IMR-90 (cell line): Measurements from ENCODE around the gene E2F8. TPM values are rescaled to one million over a fixed set of nuclear protein-coding genes. Genes with fewer than 3 reads are reported as not detected.

Source experiments
- ATAC-seq: fragments of 200-7000 bp; cut with Tn5 transposase; 2 replicates; pipeline ENCODE4 v1.9.1; 2020; ENCODE audit warnings: low read depth, mild to moderate bottlenecking, moderate library complexity
- BruUV-seq: library from RNA; stranded (reverse); fragments of 400-500 nt; replicated peaks from 2 replicates; lab custom pipeline; 2021; lab: Mats Ljungman, UMichigan
- CTCF ChIA-PET: fragments of 300-600 bp; formaldehyde crosslinking; extraction: SDS; loops from one replicate; lab custom pipeline; 2021; ENCODE audit warnings: antibody characterized with exemption; lab: Yijun Ruan, JAX
- POLR2A ChIA-PET: fragments of 300-600 bp; sonication (Branson Sonifier 250); formaldehyde crosslinking; loops from one replicate; lab custom pipeline; 2022; ENCODE audit warnings: antibody characterized with exemption; ENCODE audit not compliant: unreplicated experiment; lab: Charles Lee
- DNase-seq: peaks from one replicate; pipeline ENCODE4 v3.0.0; 2013
- H2AFZ ChIP-seq: replicated peaks from 2 replicates; pipeline ENCODE3; 2013; ENCODE audit warnings: low read length, mild to moderate bottlenecking; ENCODE audit not compliant: poor library complexity
- H2AK5ac ChIP-seq: 2 replicates; pipeline ENCODE4 v1.6.1; 2013; ENCODE audit warnings: low read depth, low read length, inconsistent platforms
- H2AK9ac ChIP-seq: replicated peaks from 2 replicates; pipeline ENCODE3; 2013; ENCODE audit warnings: mild to moderate bottlenecking, low read depth, low read length, moderate library complexity; ENCODE audit not compliant: poor library complexity
- H2BK120ac ChIP-seq: 2 replicates; pipeline ENCODE4 v1.6.1; 2013; ENCODE audit warnings: low read depth, low read length, inconsistent platforms
- H2BK15ac ChIP-seq: 3 replicates; pipeline ENCODE4 v1.6.1; 2013; ENCODE audit warnings: low read depth, low read length, inconsistent platforms
- H2BK20ac ChIP-seq: 2 replicates; pipeline ENCODE4 v1.6.1; 2013; ENCODE audit warnings: low read depth, mild to moderate bottlenecking, inconsistent platforms, low read length, moderate library complexity
- H2BK5ac ChIP-seq: 2 replicates; pipeline ENCODE4 v1.6.1; 2013; ENCODE audit warnings: mild to moderate bottlenecking, low read depth, low read length, inconsistent platforms; ENCODE audit not compliant: poor library complexity, severe bottlenecking
- H3K14ac ChIP-seq: replicated peaks from 2 replicates; pipeline ENCODE4 v1.6.1; 2013; ENCODE audit warnings: low read depth, low read length, inconsistent platforms
- H3K18ac ChIP-seq: 2 replicates; pipeline ENCODE4 v1.6.1; 2013; ENCODE audit warnings: low read depth, low read length, control low read depth
- H3K23ac ChIP-seq: 2 replicates; pipeline ENCODE4 v1.6.1; 2013; ENCODE audit warnings: low read depth, low read length, inconsistent platforms
- H3K27ac ChIP-seq: 2 replicates; pipeline ENCODE4 v1.5.1; 2013; ENCODE audit warnings: mild to moderate bottlenecking, control low read depth, low read length; ENCODE audit not compliant: insufficient read depth
- H3K27me3 ChIP-seq: 2 replicates; pipeline ENCODE4 v1.6.1; 2013; ENCODE audit warnings: low read length; ENCODE audit not compliant: control insufficient read depth, insufficient read depth
- H3K36me3 ChIP-seq: 2 replicates; pipeline ENCODE4 v1.6.1; 2013; ENCODE audit warnings: low read length, mixed read lengths; ENCODE audit not compliant: control insufficient read depth, insufficient read depth
- H3K4ac ChIP-seq: 2 replicates; pipeline ENCODE4 v1.6.1; 2013; ENCODE audit warnings: low read depth, low read length, inconsistent platforms
- H3K4me1 ChIP-seq: 2 replicates; pipeline ENCODE4 v1.6.1; 2013; ENCODE audit warnings: low read length, mixed read lengths; ENCODE audit not compliant: control insufficient read depth, insufficient read depth
- H3K4me2 ChIP-seq: 2 replicates; pipeline ENCODE4 v1.6.1; 2013; ENCODE audit warnings: low read depth, mild to moderate bottlenecking, control low read depth, low read length, moderate library complexity
- H3K4me3 ChIP-seq: 2 replicates; pipeline ENCODE4 v1.5.1; 2013; ENCODE audit warnings: low read depth, mild to moderate bottlenecking, control low read depth, low read length, moderate library complexity; ENCODE audit not compliant: insufficient read depth
- H3K56ac ChIP-seq: 2 replicates; pipeline ENCODE4 v1.6.1; 2013; ENCODE audit warnings: low read length, inconsistent platforms; ENCODE audit not compliant: insufficient read depth; ENCODE audit errors: extremely low read depth
- H3K79me1 ChIP-seq, 2 experiments: 2 replicates each; pipeline ENCODE4 v1.6.1; 2013; ENCODE audit warnings: low read length in 2 of 2, inconsistent platforms in 1 of 2, low read depth in 1 of 2
- H3K9ac ChIP-seq: 2 replicates; pipeline ENCODE4 v1.6.1; 2013; ENCODE audit warnings: low read depth, low read length, control low read depth
- H3K9me1 ChIP-seq: 2 replicates; pipeline ENCODE4 v1.6.1; 2013; ENCODE audit warnings: low read length, inconsistent platforms; ENCODE audit not compliant: insufficient read depth
- H3K9me3 ChIP-seq: 2 replicates; pipeline ENCODE4 v1.6.1; 2013; ENCODE audit warnings: low read length; ENCODE audit not compliant: control insufficient read depth, insufficient read depth
- H4K20me1 ChIP-seq: 2 replicates; pipeline ENCODE4 v1.6.1; 2013; ENCODE audit warnings: low read length, inconsistent platforms; ENCODE audit not compliant: insufficient read depth
- H4K5ac ChIP-seq: 2 replicates; pipeline ENCODE4 v1.6.1; 2013; ENCODE audit warnings: mild to moderate bottlenecking, low read depth, low read length, control low read depth
- H4K8ac ChIP-seq, 2 experiments: 2 replicates each; pipeline ENCODE4 v1.6.1; 2013; ENCODE audit warnings: low read depth in 2 of 2, low read length in 2 of 2, control low read depth in 1 of 2, inconsistent platforms in 1 of 2
- H4K91ac ChIP-seq: 2 replicates; pipeline ENCODE4 v1.6.1; 2013; ENCODE audit warnings: low read depth, low read length, inconsistent platforms; ENCODE audit not compliant: insufficient read depth
- BHLHE40 ChIP-seq: fragments of 150-350 bp; IDR thresholded peaks from 2 replicates; pipeline ENCODE4 v1.6.1; 2016; ENCODE audit warnings: mild to moderate bottlenecking, low read depth, low read length
- CEBPB ChIP-seq: IDR thresholded peaks from 2 replicates; pipeline ENCODE4 v1.6.1; 2012; ENCODE audit warnings: low read depth, low read length, improper control_type of control experiment
- FOS ChIP-seq: fragments of 150-350 bp; IDR thresholded peaks from 2 replicates; pipeline ENCODE4 v1.6.1; 2016; ENCODE audit warnings: low read depth, low read length
- MAFK ChIP-seq: IDR thresholded peaks from 2 replicates; pipeline ENCODE4 v1.6.1; 2012; ENCODE audit warnings: low read depth, low read length, improper control_type of control experiment
- MAZ ChIP-seq: IDR thresholded peaks from 2 replicates; pipeline ENCODE4 v1.6.1; 2012; ENCODE audit warnings: low read depth, mild to moderate bottlenecking, low read length, improper control_type of control experiment, moderate library complexity, borderline replicate concordance
- MXI1 ChIP-seq: IDR thresholded peaks from 2 replicates; pipeline ENCODE4 v1.6.1; 2012; ENCODE audit warnings: low read depth, mild to moderate bottlenecking, low read length, moderate library complexity, borderline replicate concordance
- NFE2L2 ChIP-seq: fragments of 150-350 bp; IDR thresholded peaks from 2 replicates; pipeline ENCODE4 v1.6.1; 2016; ENCODE audit warnings: low read depth, mild to moderate bottlenecking, low read length
- RAD21 ChIP-seq: IDR thresholded peaks from 2 replicates; pipeline ENCODE4 v1.6.1; 2012; ENCODE audit warnings: low read length, improper control_type of control experiment
- RFX5 ChIP-seq: IDR thresholded peaks from 2 replicates; pipeline ENCODE4 v1.8.0; 2012; ENCODE audit warnings: low read depth, mild to moderate bottlenecking, low read length, moderate library complexity
- SMC3 ChIP-seq: fragments of 150-350 bp; IDR thresholded peaks from 2 replicates; pipeline ENCODE4 v1.6.1; 2016; ENCODE audit warnings: low read depth, mild to moderate bottlenecking, antibody characterized with exemption, low read length, moderate library complexity
- WGBS, 2 experiments: methylation state at CpG; one replicate each; pipeline versions ENCODE4 v1.1.5 to v1.1.7; 2013; ENCODE audit warnings: missing lambda C conversion rate in 2 of 2; ENCODE audit not compliant: insufficient read length in 1 of 2; ENCODE audit errors: extremely low coverage in 2 of 2; 5-methylcytosine and 5-hydroxymethylcytosine counted together
- dilution Hi-C: fragments of 300-500 bp; cut with HindIII; formaldehyde crosslinking; loops from one replicate; pipeline ENCODE4 v1.14.3; 2018; ENCODE audit warnings: low sequenced_read_pairs; ENCODE audit not compliant: unreplicated experiment
- in situ Hi-C: fragments of 300-500 bp; cut with MboI; formaldehyde crosslinking; loops from 3 replicates; pipeline ENCODE4 v1.14.3; 2019; ENCODE audit warnings: low sequenced_read_pairs, inconsistent platforms, mixed read lengths
- intact Hi-C: fragments of 100-400 bp; cut with micrococcal nuclease; formaldehyde crosslinking; loops from 2 replicates; pipeline ENCODE4 v1.10.0; 2022
- polyA plus RNA-seq, 3 experiments: library from polyadenylated mRNA; depleted of rRNA; stranded (reverse); fragments of >200 nt; gene quantifications; 2 replicates each; pipeline ENCODE4 v1.2.3, GENCODE V29; 2012; ENCODE audit warnings: low replicate concordance in 1 of 3
- total RNA-seq: library from RNA; depleted of rRNA; stranded (reverse); fragments of >200 nt; gene quantifications from 2 replicates; pipeline ENCODE4 v1.2.3, GENCODE V29; 2012
- TF ChIP-seq, protein P1 (sequence below): fragments of 150-350 bp; IDR thresholded peaks from 2 replicates; pipeline ENCODE4 v1.6.1; 2016; ENCODE audit warnings: low read depth, mild to moderate bottlenecking, low read length, moderate library complexity, borderline replicate concordance

Gene E2F8
- total and polyA plus RNA-seq, 2 of the 4 experiments (the other 2 are of a cell fraction) = 1.1 to 2.3 TPM

DNA sequence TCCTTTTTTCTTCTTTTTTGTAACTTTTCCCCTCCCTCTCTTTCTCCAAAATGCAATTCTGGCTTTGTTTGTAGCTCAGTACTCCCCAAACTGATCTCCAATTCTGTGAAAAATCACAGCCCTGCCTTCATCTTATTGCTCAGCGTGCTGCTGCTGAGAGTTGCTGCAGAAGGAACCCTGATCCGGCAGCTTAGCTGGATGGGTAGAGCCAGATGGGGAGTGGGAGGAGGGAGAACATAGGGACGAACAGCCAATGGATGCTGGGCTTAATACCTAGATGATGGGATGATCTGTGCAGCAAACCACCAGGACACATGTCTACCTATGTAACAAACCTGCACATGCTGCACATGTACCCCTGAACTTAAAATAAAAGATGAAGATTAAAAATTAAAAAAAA is 47.5 kb upstream of the E2F8 start:
- peaks cover 19% of the 10 kb centered on the region for H3K27me3 ChIP-seq
- no peak overlapping the region for H2BK120ac ChIP-seq
- no peak overlapping the region for H3K4me2 ChIP-seq
- H2BK5ac ChIP-seq = no peak overlapping the region
- no peak overlapping the region for H3K9ac ChIP-seq
- no peaks in the 10 kb centered on the region for H3K4me1 ChIP-seq
- H2AFZ ChIP-seq = no peak overlapping the region
- H3K4me3 ChIP-seq = no peak overlapping the region
- dilution Hi-C loops = no loop called here
- no peaks in the 10 kb centered on the region for H3K36me3 ChIP-seq
- H4K91ac ChIP-seq = no peak overlapping the region
- no TSS peak for BruUV-seq
- H3K9me1 ChIP-seq = no peaks in the 10 kb centered on the region
- H3K56ac ChIP-seq = no peak overlapping the region
- no peak overlapping the region for H2BK20ac ChIP-seq
- no peak overlapping the region for H4K5ac ChIP-seq
- no peak for ATAC-seq
- no peak overlapping the region for H3K14ac ChIP-seq
- WGBS, 2 experiments = no CpG with 5 or more reads among the region's 3 CpGs
- H4K20me1 ChIP-seq = no peaks in the 10 kb centered on the region
- ChIA-PET POLR2A (no interaction called here), CTCF (interaction anchor here (1.0 kb wide), 1 partner anchor 28 kb away, joined by 3 read pairs; no protein-coding TSS in a partner anchor)
- no peak overlapping the region for H2AK5ac ChIP-seq
- H3K9me3 ChIP-seq = no peaks in the 10 kb centered on the region
- H2BK15ac ChIP-seq = no peak overlapping the region
- no peak overlapping the region for H4K8ac ChIP-seq
- H3K18ac ChIP-seq = no peak overlapping the region
- H3K4ac ChIP-seq = no peak overlapping the region
- H3K23ac ChIP-seq = no peak overlapping the region
- in situ Hi-C loops = no loop called here
- no peak overlapping the region for H2AK9ac ChIP-seq
- H3K79me1 ChIP-seq = no peaks in the 10 kb centered on the region
- no peak overlapping the region for H3K27ac ChIP-seq
- TF ChIP-seq, protein P1, sequence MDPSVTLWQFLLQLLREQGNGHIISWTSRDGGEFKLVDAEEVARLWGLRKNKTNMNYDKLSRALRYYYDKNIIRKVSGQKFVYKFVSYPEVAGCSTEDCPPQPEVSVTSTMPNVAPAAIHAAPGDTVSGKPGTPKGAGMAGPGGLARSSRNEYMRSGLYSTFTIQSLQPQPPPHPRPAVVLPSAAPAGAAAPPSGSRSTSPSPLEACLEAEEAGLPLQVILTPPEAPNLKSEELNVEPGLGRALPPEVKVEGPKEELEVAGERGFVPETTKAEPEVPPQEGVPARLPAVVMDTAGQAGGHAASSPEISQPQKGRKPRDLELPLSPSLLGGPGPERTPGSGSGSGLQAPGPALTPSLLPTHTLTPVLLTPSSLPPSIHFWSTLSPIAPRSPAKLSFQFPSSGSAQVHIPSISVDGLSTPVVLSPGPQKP = no peak
- TF ChIP-seq RFX5 (no peak), SMC3 (no peak), CEBPB (no peak), FOS (no peak), RAD21 (no peak), MAZ (no peak), BHLHE40 (no peak), NFE2L2 (no peak), MAFK (no peak), MXI1 (no peak)
- intact Hi-C loops = no loop called here
- no peak for DNase-seq
